T1000 (cell line): ENCODE results near the gene CDC37L1.

ENCODE experiments used
- DNase-seq: peaks from one replicate; lab custom pipeline; 2025; ENCODE audit warnings: mixed read lengths; lab: John Stamatoyannopoulos, UW

Gene CDC37L1

DNA sequence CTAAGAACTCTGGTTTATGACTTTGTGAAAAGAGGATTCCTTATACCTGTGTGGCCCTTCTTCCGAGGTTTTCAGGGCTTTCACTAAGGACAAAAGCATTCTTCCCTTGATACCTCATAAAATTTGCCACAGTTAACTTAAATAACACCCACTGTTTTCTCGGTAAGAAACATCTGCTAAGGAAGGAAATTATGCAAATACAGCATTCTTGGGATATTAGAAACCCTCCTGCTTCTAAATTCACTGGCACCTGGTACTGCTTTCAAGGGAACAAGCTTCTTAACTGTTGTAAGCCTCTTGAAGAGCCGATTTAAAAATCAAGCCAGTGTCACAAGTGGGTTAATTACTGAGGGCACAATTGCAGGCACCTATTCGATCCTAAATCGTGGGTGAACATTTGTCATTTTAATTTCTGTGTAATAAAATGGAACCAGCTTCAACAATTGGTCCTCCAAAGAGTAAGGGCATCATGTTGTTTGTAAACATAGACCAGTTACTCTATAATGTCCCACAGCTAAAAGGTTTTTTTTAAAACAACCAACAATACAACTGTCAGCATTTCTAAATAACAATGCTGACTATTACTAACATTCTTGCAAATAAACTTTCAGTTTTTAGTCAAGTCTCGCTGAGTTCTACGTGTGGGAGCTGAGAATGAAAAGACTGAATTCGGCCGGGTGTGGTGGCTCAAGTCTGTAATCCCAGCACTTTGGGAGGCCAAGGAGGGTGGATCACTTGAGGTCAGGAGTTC, 35.1 kb downstream of the CDC37L1 start:
- DNase-seq: no peak

- DNase-seq: no peak
Measured at GRCh38 chr9:4716163-4716562, 36.8 kb downstream of the CDC37L1 start.

GRCh38 chr9:4717815-4718214, 38.4 kb downstream of the CDC37L1 start:
- no peak for DNase-seq

- no peak for DNase-seq
Measured at GRCh38 chr9:4718911-4719310, 39.5 kb downstream of the CDC37L1 start.

DNA sequence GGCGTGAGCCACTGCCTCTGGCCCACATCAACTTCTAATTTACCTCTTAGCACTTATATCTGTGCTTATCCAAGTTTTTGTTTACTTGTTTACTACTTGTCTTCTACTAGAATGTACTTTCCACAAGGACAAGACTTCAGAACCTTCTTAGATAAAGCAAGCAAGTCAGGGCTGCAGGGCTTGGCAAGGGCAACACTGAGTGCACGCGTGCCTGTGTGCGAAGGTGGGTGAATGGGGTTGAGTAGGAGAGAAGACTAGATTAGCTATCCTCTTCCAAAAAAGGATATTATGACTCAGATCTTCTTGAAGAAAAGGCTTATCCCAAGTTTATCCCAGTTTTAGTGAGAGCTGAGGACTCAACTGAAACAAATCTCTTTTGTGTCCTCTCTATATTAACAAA, 42.4 kb downstream of the CDC37L1 start:
- DNase-seq: no peak

- no peak for DNase-seq
Measured at GRCh38 chr9:4725706-4726442, 46.5 kb downstream of the CDC37L1 start.

- no peak for DNase-seq
Measured at GRCh38 chr9:4727593-4727992, 48.2 kb downstream of the CDC37L1 start.

- no peak for DNase-seq
Measured at GRCh38 chr9:4732890-4733289, 53.5 kb downstream of the CDC37L1 start.

DNA sequence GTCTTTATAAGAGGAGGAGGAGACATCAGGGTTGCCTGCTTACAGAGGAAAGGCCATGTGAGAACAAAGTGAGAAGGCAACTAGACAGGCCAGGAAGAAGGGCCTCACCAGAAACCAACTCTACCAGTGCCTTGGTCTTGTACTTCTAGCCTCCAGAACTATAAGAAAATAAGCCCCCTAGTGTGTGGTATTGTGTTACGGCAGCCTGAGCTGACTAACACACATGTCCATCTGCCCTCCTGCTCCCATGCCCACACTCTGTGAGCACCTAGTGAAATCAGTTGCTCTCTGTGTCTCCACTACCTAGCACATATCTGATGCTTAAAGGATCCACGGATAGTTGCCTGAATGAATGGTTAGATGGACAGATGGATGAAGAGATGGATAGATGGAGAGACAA, 54.8 kb downstream of the CDC37L1 start:
- DNase-seq: no peak

DNA sequence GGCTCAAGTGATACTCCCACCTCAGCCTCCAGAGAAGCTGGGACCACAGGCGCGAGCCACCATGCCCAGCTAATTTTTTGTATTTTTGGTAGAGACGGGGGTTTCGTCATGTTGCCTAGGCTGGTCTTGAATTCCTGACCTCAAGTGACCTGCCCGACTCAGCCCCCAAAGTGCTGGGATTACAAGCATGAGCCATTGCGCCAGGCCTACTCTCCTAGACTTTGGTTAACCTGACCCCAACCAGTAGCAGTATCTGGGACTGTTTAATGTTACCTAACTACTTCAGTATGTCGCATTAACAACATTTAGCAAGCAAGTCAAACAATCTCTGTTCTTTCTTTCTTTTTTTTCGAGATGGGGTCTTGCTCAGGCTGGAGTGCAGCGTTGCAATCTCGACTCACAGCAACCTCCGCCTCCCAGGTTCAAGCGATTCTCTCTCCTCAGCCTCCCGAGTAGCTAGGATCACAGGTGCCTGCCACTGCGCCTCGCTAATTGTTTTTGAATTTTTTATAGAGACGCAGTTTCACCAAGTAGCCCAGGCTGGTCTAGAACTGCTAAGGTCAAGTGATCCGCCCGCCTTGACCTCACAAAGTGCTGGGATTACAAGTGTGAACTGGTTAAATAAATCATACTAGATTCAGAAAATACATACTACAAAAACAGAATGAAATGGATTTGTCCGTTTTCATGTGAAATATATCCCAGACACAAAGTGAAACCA, 59.7 kb downstream of the CDC37L1 start:
- DNase-seq: no peak

DNA sequence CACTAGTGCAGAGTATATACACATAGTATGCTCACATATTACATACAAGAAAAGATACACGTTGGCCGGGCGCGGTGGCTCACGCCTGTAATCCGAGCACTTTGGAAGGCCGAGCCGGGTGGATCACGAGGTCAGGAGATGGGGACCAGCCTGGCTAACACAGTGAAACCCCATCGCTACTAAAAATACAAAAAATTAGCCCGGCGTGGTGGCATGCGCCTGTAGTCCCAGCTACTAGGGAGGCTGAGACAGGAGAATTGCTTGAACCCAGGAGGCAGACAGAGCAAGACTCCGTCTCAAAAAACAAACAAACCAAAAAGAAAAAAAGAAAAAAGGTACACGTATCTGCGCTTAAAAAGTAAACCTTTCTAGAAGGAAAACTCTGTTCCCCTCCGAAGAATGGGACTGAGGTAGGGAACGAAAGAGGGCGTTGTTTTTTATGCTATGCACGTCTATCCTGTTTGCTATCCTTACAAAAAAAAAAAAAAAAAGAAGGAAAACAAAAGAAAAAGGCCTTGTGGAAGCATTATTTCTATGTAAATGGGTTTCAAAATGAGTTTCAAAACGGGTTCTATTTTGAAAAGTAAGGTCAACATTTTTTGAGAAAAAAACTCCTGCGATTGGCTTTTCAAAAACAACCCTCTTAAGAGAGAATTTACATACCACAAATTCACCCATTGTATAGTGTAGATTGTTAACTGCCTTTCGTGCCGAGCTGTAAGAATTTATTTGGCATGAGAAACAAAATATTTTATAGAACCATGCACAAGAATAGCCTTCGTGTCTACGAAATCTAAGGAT, 60.4 kb downstream of the CDC37L1 start:
- no peak for DNase-seq

DNA sequence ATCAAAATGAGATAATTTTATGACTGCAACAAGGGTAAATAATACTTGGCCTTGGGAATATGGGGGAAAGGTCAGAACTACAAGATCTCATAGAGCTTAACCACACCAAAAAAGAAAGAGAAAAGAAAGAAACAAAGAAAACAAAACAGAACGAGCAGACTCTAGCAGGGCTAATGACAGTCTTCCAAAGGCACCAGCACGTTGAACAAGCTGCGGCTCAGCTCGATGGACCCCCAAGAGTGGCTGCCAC, 60.9 kb downstream of the CDC37L1 start:
- no peak for DNase-seq

GRCh38 chr9:4740638-4741364, 61.4 kb downstream of the CDC37L1 start, which contains the start of gene AK3:
AK3 (minus strand) TSS chr9:4741202; CDS start chr9:4741087, 115 bp downstream.
- peak; percentile 70 for DNase-seq

GRCh38 chr9:4741365-4742089, 62.2 kb downstream of the CDC37L1 start:
- DNase-seq: no peak

DNA sequence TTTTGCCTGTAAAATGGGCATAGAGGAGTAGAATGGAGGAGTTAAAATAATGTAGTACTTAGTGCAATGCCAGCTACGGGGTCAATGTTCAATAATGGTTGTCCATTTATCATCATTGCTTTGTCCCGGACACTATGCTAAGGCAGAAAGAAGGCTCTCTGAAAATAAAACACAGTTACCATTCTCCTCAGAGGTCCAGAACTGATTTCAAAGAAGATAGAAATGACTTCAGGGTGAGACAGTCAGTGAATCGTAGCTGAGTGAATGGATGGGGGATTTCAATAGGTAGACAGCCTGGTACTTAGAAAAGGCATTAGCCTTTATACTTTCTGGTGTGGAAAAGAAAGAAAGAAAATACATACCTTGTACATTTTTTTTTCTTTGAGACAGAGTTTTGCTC, 62.9 kb downstream of the CDC37L1 start:
- no peak for DNase-seq

GRCh38 chr9:4743131-4743875, 63.9 kb downstream of the CDC37L1 start:
- DNase-seq: no peak

GRCh38 chr9:4746278-4747030, 67.1 kb downstream of the CDC37L1 start:
- DNase-seq: no peak

GRCh38 chr9:4748612-4749011, 69.2 kb downstream of the CDC37L1 start:
- no peak for DNase-seq

GRCh38 chr9:4750023-4750673, 70.8 kb downstream of the CDC37L1 start:
- DNase-seq: no peak
